HG03097 (cell line): ENCODE measurements around the gene FAM168A.
"Not testable (repeated sequence)": the region's sequence is repeated elsewhere in the genome, so short reads cannot be mapped to it uniquely, and the experiment has no call there.

Experiments used
- ATAC-seq: cut with Tn5 transposase; IDR thresholded peaks from one replicate; pipeline ENCODE4 v1.9.1; 2021; ENCODE audit not compliant: unreplicated experiment, low FRiP score

Gene FAM168A

DNA sequence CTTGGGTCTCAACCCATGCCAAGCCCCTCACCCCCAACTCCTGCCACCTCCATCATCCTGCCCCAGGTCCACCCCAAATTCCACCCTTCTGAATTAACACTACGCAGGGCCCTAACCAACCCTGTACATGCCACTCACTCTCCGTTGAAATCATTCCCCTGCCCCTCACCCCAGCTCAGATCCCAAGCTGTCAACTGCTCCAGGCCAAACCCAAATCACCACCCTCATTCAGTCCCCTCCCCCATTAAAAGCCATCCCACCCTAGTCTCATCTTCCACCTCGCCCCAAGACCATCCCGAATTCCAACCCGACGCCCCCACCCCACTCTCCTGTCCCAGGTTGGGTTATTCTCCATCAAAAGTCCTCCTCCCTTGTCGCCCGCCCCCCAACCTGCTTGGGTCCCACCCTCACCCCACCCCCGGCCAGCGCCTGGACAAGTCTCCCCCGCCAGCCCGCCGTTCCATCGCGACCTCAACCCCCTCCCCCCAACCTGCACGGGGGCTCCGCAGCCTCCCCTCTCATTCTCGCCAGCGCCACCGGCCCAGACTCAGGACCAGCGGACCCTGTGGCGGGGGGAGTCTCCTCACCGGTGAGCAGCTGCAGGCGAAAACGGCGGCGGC is 466 bp downstream of the FAM168A start:
- ATAC-seq: no peak

DNA sequence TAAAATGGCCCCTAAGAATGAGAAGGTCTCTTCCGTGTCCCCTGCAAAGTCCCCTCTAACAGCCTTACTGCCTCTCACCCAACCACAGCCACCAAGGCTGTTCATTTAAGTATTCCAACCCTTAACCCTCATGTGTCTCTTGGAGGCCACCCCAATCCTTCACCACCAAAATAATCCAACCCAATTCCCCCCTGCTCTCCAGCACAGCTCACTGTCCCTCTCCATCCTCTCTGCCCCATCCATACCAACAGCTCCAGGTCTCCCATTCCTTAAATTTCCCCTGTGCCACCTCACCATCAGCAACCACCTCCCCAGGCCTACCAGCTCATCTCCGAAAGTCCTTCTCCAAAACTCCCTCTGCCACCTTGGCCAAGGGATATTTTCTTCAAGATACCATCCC is 1.4 kb downstream of the FAM168A start:
- ATAC-seq: no peak

DNA sequence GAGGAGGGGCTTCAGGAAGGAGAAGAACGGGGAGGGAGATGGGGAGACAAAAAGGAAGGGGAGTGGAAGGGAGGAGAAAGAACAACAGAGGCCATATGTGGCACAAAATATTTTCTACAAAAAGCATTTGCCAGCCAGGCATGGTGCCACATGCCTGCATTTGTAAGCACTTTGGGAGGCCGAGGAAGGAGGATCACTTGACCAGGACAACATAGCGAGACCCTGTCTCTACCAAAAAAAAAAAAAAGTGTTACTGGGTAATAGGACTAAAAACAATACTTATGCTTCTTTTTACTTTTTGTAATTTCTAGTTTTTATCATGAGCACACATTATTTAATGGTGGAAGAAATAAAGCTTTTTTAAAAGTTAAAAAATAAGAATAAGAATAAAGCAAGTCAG is 5.3 kb downstream of the FAM168A start:
- ATAC-seq: no peak

DNA sequence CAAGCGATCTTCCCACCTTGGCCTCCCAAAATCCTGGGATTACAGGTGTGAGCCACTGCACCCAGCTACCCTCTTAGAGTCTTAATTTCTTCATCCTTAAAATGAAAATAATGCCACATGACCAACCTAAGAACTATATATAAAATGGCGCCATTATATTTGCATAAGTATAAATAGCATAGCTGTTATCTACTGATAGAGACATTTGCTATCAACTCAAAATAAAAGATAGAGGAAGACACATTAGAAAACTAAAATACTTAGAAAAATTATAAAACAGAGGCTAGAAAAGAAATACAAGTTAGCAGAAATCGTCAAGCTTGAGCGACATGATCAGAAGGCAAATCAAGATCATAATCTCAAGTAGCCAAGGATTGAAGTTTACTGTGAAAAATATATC is 6.2 kb downstream of the FAM168A start:
- no peak for ATAC-seq

DNA sequence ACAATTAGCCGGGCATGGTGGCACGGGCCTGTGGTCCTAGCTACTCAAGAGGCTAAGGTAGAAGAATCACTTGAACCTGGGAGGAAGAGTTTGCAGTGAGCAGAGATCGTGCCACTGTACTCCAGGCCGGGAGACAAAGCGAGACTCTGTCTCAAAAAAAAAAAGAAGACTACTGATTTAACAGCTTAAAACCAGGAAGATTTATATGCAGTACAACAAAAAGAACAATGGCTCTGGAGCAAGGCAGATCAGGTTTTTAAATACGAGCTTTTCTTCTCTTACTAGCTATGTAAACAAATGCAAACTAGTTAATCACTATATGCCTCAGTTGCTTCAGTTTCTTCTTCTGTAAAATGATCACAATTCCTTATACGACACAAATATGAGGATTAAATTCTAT is 6.9 kb downstream of the FAM168A start:
- ATAC-seq: no peak

DNA sequence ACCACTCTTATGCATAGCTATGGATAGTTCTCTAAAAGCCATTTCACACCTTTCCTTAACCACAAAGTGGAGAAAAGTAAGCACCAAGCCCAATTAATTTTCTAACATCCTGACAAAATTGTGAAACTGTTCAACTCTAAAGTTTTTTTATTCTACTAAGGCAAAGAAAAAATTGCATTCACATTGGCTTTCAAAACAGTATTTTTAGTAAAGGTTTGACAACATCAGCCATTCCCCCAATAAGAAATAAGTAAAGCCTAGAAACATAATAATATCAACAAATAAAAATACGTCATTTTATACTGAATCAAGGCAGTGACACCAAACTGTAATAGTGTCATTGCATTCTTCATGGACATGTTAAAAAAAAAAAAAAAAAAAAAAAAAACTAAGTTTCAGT is 11.1 kb downstream of the FAM168A start:
- no peak for ATAC-seq

DNA sequence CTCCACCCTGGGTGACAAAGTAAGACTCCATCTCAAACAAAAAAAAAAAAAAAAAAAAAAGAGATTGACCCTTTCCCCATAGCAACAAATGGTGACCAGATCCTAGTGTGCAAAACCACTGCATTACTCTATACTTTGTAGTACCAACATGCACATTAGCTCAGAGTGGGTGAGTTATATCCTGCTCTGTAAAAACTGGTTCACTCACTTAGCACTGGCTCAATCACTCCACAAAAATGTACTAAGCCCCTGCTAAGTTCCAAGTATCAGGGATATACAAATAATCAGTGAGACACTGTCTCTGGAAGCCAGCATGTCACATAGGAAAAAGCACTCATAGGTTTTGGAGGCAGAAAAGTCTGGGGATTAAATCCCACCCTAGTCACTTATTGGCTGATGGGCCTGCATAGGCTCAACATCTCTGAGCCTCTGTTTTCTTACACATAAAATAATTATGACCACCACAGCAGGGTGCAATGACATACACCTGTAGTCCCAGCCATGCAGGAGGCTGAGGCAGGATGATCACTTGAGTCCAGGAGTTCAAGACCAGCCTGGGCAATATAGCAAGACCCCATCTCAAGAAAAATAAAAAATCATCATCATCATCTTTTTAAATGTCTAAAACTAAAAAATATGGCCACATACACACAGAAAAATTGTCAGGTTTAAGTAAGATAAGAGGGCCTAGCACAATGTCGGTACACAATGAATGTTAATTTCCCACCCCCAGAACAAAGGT is 11.9 kb downstream of the FAM168A start:
- no peak for ATAC-seq

DNA sequence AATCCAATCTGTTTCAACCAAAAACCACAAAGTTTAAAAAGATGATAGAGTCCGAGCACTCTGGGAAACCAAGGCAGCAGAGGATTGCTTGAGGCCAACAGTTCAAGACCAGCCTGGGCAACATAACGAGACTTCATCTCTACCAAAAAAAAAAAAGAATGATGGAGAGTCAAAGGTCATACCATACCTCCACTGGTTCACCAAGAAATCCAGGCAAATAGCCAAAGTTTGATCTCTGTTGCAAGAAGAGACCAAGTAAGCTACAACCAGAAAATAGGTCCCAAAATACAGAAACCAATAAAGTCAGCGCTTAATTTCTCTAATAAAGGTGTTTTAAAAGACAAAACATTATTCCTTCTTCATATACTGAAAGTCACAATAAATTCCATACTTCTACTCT is 13.1 kb downstream of the FAM168A start:
- no peak for ATAC-seq

DNA sequence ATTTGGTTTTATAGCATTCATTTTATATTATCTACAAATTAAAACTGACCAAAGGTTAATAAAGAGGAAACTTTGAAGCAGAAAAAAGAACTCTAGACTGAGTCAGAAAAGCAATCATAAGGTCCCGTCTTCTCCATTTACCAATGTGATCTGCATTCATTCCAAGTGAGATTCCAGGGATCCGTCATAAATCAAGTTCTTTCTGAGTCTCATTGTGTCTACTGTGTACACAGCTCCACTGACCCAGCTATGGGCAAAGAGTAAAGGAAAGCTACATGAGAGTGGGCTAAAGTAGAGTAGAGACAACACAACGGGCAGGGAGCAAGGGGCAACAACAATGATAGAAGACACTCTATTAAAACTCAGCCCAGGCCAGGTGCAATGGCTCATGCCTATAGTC is 15.3 kb downstream of the FAM168A start:
- ATAC-seq: no peak

DNA sequence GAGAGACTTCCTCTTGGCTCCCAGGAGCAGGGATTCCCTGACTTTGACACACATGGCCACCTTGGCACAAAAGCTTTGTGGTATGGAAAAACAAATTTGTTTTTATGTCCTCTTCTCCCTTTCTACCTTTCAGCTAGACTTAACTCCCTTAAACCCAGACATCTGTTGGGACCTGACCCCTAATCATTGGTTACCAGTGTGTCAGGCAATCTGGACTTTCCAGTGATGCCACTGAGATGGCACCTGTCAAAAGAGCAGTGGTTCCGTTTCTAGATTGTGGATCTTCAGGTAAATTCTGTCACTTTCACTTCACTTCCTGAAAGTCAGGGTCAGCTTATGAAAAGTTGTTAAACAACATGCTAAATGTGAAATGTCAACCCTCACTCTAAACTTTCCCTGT is 17.2 kb downstream of the FAM168A start:
- ATAC-seq: not testable (repeated sequence)

DNA sequence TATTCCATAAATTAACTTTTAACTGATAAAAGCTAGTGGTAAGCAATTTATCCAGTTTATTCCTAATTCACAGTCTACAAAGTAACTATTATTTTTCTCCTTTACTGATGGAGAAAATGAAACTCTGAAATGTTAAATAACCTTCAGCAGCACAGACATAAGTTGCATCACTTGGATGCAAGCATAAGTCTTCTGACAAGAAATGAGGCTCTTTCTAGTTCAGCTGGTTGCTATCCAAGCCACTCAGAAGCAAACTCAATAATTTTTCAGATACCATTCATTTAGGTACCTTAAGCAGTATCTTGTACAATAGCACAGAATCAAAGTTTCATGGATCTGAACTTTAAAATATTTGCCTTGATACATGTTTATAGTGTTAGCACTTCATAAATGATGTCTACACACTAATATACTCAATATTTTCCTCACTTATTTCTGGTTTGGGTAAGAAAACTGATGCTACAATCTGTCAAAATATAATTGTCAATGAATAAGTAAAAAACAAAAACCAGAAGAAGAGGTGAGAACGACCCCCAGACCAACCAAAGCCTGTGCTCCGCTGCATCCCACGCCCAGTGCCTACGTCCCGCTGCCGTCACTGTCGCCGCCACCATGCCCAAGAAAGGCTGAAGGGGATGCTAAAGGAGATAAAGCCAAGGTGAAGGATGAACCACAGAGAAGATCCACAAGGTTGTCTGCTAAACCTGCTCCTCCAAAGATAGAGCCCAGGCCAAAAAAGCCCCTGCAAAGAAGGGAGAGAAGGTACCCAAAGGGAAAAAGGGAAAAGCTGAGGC is 18.1 kb downstream of the FAM168A start:
- no peak for ATAC-seq

DNA sequence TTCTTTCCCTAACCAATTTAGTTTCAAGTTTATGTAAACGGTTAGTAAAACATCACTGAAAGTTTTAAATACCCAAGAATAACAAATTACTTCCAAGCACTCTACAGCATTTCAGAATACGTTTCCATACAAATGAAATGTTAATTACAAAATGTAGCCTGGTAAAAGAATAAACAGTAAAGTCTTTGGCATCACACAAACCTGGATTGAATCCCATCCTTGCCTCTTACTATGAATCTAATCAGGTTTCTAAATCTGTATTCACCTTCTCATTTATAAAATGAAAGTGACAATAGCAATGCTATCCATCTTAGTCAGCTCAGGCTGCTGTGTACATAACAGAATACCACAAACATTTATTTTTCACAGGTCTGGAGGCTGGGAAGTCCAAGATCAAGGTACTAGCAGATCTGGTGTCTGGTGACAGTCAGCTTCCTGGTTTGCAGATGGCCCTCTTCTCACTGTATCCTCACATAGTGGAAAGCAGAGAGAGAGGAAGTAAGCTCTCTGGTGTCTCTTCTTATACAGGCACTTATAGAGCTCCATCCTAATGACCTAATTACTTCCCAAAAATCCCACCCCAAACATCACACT is 19.2 kb downstream of the FAM168A start:
- ATAC-seq: no peak

DNA sequence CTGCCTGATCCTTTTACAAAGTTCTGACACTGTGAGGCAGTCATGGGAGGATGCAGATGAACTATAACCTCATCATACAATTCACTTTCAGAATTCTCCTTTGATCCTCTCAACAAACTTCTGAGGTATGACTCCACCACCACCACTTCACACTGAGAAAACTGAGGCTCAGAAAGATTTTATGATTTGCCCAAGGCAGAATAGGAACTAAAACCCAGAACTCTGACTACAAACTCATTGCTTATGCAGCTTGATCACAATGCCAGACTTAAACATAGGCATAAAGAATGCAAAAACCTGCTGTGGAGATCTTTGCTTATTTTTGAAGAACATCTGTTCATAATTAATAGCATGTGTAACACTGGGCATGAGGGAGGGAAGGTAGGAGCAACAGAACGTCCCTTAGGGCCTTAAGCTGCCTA is 20.4 kb downstream of the FAM168A start:
- no peak for ATAC-seq

DNA sequence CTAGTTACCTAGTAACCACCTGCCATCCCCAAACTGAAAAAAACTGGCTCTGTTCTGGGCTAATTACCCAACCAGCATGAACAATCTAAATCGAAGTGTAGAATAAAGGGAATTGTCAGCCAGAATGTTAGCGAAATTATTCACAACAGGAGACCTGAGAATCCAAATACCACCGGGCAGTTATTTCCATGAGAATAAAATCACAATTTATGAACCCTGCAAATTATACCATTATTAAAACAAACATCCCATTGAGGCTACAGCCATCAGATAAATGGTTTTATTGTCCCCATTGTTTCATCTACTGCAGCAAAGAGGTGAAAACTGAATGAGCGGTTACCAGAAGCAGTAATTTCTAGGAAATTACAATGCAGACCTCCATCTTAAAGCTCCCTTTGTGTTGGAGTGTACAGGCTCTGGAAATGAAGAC is 21.7 kb downstream of the FAM168A start:
- ATAC-seq: no peak

DNA sequence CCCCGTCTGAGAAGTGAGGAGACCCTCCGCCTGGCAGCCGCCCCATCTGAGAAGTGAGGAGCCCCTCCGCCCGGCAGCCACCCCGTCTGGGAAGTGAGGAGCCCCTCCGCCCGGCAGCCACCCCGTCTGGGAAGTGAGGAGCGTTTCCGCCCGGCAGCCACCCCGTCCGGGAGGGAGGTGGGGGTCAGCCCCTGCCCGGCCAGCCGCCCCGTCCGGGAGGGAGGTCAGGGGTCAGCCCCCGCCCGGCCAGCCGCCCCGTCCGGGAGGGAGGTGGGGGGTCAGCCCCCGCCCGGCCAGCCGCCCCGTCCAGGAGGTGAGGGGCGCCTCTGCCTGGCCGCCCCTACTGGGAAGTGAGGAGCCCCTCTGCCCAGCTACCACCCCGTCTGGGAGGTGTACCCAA is 25.9 kb downstream of the FAM168A start:
- not testable (repeated sequence) for ATAC-seq

DNA sequence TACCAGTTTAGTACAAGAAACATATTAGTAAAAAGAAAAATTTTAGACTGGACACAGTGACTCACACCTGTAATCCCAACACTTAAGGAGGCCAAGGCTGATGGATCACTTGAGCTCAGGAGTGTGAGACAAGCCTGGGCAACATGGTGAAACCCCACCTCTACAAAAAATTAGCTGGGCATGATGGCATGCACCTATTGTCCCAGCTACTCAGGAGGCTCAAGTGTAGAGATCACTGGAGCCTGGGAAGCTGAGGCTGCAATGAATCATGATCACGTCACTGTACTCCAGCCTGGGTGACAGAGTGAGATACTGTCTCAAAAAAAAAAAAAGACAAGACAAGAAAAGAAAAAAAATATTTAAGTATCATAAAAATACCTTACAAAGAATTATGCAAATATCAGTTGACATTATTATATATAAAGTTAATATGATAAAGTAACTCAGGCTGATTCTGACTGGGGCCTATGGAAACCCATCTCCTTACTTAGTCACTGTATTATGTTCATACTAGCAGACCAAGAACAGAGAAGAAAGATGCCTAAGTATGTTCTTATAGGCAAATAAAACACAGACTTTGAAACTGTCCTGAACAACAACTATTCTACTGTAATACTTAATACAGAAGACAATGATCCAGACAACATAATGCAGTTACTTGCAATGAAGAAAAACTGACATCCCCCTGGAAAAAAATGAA is 27.3 kb downstream of the FAM168A start:
- no peak for ATAC-seq

DNA sequence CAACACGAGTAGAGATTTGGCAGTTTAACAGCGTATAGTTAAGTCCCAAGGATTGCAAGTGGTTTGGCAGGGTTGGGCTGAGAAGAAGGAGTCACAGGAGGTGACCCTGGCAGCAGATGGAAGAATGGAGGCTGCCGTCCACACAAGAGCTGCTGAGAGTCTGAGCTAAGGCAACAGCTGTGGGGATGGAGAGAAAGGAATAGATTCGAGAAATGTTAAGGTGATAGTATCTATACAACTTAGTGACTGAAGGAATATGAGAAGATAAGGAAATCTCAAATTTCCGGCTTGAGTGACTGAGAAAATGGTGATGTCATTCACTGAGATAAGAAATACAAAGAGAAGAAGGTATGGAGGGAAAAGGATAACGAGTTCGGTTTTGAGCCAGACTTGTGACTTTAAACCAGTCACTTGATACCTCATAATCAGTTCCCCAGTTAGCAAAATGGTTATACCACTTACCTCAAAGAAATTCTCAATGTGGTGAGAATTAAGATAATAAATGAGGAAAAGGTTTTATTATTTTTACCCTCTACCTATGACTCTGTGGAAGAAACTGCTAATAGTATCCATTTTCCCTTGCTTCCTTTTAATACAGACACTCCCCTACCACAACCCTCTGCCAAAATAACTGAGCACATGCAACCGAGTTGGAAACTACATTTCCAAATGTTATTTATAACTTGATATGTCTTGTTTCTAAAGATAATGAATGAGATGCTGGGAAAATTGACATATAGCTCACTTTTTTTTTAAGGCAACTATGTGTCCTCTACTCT is 30.7 kb downstream of the FAM168A start:
- no peak for ATAC-seq

DNA sequence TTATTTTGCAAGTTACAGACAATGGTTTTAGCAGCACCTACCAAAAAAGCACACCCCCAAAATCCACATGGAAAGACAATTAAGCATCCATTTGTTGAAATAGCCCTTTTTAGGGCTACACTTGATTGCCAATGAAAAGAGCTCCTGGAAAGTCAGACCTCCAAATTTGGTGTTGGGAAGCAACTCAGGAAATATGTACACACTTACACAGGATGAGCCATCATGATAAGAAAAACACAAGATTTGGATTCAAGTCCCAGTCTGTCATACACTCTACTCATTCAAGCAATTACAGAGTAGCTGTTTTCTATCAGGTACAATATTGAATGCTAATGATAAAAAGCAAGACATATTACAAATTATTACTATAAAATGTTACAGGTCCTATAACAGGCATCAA is 31.5 kb downstream of the FAM168A start:
- no peak for ATAC-seq

DNA sequence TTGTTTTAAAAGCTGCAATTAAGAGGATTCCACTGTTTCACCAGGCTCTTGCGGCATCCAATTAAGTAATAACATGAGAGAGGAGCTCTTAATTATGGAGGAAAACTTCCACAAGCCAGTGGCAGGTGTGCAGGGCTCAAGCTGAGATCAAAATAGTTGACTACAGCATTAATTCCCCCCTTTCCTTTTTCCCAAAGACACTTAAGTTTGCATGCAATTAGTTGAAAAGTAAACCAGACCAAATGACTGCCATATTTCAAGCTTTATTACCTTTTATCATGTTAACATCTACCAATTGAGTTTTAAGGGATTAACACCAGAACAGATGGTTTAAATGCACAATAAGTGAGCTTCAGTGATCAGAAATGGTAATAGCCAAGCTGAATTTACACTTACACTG is 32.1 kb downstream of the FAM168A start:
- ATAC-seq: no peak

DNA sequence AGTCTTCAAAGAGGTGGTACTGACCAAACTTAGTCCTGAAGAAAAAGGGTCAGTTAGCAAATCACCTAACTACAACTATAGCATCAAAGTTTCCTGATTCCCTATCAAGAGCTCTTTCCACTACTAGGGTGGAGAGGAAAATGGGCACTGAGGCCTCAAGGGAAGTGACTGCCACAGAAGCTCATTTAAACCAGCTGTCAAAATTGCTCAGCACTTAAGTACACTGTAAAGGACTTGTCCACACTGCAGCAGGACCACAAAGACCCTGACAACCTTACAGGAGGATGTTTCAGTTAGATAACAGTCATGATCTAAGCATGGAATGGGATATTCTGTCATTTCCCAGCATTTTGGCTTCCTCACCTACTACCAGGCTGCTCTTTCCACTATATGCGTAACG is 33.0 kb downstream of the FAM168A start:
- ATAC-seq: no peak
